Measurements from ENCODE around the gene NEAT1. TPM values are rescaled to one million over a fixed set of nuclear protein-coding genes. Genes with fewer than 3 reads are reported as not detected.

The NEAT1 gene
- total RNA-seq, 2 experiments from 2014 or later, result 221 to 223 TPM

- Mint-ChIP-seq H3K27me3 (no peaks in the 10 kb centered on the region), H3K27ac (no peak overlapping the region), H3K4me1 (ENCODE audit: low read depth) (peaks cover 12% of the 10 kb centered on the region), H3K4me3 (no peak overlapping the region), H3K9me3 (no peaks in the 10 kb centered on the region), H3K36me3 (ENCODE audit: low read depth) (peaks cover 40% of the 10 kb centered on the region)
- Histone ChIP-seq H3K27ac (ENCODE audit: low read depth in 1 of 2, low read length in 2 of 2) (no peak overlapping the region), H3K36me3 (ENCODE audit: insufficient read depth, low read length) (peaks cover 63% of the 10 kb centered on the region), H3K4me1 (ENCODE audit: insufficient read depth, low read length) (peaks cover 21% of the 10 kb centered on the region), H3K9me3 (ENCODE audit: control insufficient read depth in 1 of 2, insufficient read depth in 1 of 2, low read length in 2 of 2) (no peaks in the 10 kb centered on the region), H3K4me3 (ENCODE audit: low read length) (no peak overlapping the region), H3K27me3 (ENCODE audit: control insufficient read depth in 1 of 2, insufficient read depth in 2 of 2, low read length in 2 of 2) (no peaks in the 10 kb centered on the region)
- ChIA-PET CTCF (no interaction called here), POLR2A (interaction anchor here (1.5 kb wide), 1 partner anchor 12 kb away, joined by 7 read pairs; the partner anchor contains the start of gene SLC25A45)
- DNase-seq, result no peak
- intact Hi-C loops (cut with DNase I, micrococcal nuclease), result no loop called here
- no peak for ATAC-seq (ENCODE audit: poor library complexity)
- TF ChIP-seq, protein P1, sequence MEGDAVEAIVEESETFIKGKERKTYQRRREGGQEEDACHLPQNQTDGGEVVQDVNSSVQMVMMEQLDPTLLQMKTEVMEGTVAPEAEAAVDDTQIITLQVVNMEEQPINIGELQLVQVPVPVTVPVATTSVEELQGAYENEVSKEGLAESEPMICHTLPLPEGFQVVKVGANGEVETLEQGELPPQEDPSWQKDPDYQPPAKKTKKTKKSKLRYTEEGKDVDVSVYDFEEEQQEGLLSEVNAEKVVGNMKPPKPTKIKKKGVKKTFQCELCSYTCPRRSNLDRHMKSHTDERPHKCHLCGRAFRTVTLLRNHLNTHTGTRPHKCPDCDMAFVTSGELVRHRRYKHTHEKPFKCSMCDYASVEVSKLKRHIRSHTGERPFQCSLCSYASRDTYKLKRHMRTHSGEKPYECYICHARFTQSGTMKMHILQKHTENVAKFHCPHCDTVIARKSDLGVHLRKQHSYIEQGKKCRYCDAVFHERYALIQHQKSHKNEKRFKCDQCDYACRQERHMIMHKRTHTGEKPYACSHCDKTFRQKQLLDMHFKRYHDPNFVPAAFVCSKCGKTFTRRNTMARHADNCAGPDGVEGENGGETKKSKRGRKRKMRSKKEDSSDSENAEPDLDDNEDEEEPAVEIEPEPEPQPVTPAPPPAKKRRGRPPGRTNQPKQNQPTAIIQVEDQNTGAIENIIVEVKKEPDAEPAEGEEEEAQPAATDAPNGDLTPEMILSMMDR (IDR thresholded peaks at IDR 0.05), result no peak
Observed at GRCh38 chr11:65394125-65394536, 28.5 kb upstream of the NEAT1 start.

GRCh38 chr11:65395961-65396530, 26.6 kb upstream of the NEAT1 start:
- Histone ChIP-seq H3K9me3 (ENCODE audit: control insufficient read depth in 1 of 2, insufficient read depth in 1 of 2, low read length in 2 of 2) (no peaks in the 10 kb centered on the region), H3K27ac (ENCODE audit: low read depth in 1 of 2, low read length in 2 of 2) (no peak overlapping the region), H3K4me1 (ENCODE audit: insufficient read depth, low read length) (peaks cover 2% of the 10 kb centered on the region), H3K27me3 (ENCODE audit: control insufficient read depth in 1 of 2, insufficient read depth in 2 of 2, low read length in 2 of 2) (no peaks in the 10 kb centered on the region), H3K36me3 (ENCODE audit: insufficient read depth, low read length) (peaks cover 77% of the 10 kb centered on the region), H3K4me3 (ENCODE audit: low read length) (no peak overlapping the region)
- Mint-ChIP-seq H3K9me3 (no peaks in the 10 kb centered on the region), H3K36me3 (ENCODE audit: low read depth) (peaks cover 51% of the 10 kb centered on the region), H3K4me1 (ENCODE audit: low read depth) (no peaks in the 10 kb centered on the region), H3K27ac (no peak overlapping the region), H3K4me3 (no peak overlapping the region), H3K27me3 (no peaks in the 10 kb centered on the region)
- ChIA-PET CTCF (no interaction called here), POLR2A (no interaction called here)
- DNase-seq (no peak), ATAC-seq (ENCODE audit: poor library complexity) (no peak)
- intact Hi-C loops (cut with DNase I, micrococcal nuclease), result no loop called here
- TF ChIP-seq, protein P1 (IDR thresholded peaks at IDR 0.05), result no peak

- Mint-ChIP-seq H3K27ac (no peak overlapping the region), H3K36me3 (ENCODE audit: low read depth) (peaks cover 53% of the 10 kb centered on the region), H3K4me1 (ENCODE audit: low read depth) (no peaks in the 10 kb centered on the region), H3K4me3 (no peak overlapping the region), H3K9me3 (no peaks in the 10 kb centered on the region), H3K27me3 (no peaks in the 10 kb centered on the region)
- CTCF ChIA-PET, result interaction anchor here (1.3 kb wide), 1 partner anchor 15 kb away, joined by 3 read pairs; no protein-coding TSS in a partner anchor
- TF ChIP-seq, protein P1 (IDR thresholded peaks at IDR 0.05), result no peak
- Histone ChIP-seq H3K4me1 (ENCODE audit: insufficient read depth, low read length) (no peaks in the 10 kb centered on the region), H3K27me3 (ENCODE audit: control insufficient read depth in 1 of 2, insufficient read depth in 2 of 2, low read length in 2 of 2) (no peaks in the 10 kb centered on the region), H3K4me3 (ENCODE audit: low read length) (no peak overlapping the region), H3K9me3 (ENCODE audit: control insufficient read depth in 1 of 2, insufficient read depth in 1 of 2, low read length in 2 of 2) (no peaks in the 10 kb centered on the region), H3K36me3 (ENCODE audit: insufficient read depth, low read length) (peaks cover 76% of the 10 kb centered on the region), H3K27ac (ENCODE audit: low read depth in 1 of 2, low read length in 2 of 2) (no peak overlapping the region)
- DNase-seq (no peak), ATAC-seq (ENCODE audit: poor library complexity) (no peak)
- POLR2A ChIA-PET, result no interaction called here
- intact Hi-C loops (cut with DNase I, micrococcal nuclease), result no loop called here
Observed at GRCh38 chr11:65396769-65397745, 25.5 kb upstream of the NEAT1 start.
